IPS-20b (cell line): ENCODE data around the gene CBFA2T2.
"Not testable (repeated sequence)": the region's sequence is repeated elsewhere in the genome, so short reads cannot be mapped to it uniquely, and the experiment has no call there.

Experiments used
- H3K27ac ChIP-seq: one replicate; pipeline ENCODE4 v1.5.1; 2013; ENCODE audit warnings: low read length
- H3K27me3 ChIP-seq: 2 replicates; pipeline ENCODE4 v1.6.1; 2013; ENCODE audit warnings: mild to moderate bottlenecking, low read length, inconsistent platforms; ENCODE audit not compliant: insufficient read depth
- H3K36me3 ChIP-seq: 2 replicates; pipeline ENCODE4 v1.6.1; 2013; ENCODE audit warnings: low read depth, mild to moderate bottlenecking, inconsistent platforms, low read length, moderate library complexity; ENCODE audit not compliant: insufficient read depth
- H3K4me1 ChIP-seq: 2 replicates; pipeline ENCODE4 v1.6.1; 2013; ENCODE audit warnings: mild to moderate bottlenecking, control low read depth, inconsistent platforms, low read length, moderate library complexity; ENCODE audit not compliant: insufficient read depth
- H3K4me3 ChIP-seq: 2 replicates; pipeline ENCODE4 v1.5.1; 2013; ENCODE audit warnings: mild to moderate bottlenecking, low read length, inconsistent platforms
- H3K9ac ChIP-seq: 2 replicates; pipeline ENCODE4 v1.6.1; 2013; ENCODE audit warnings: low read depth, mild to moderate bottlenecking, inconsistent platforms, low read length, moderate library complexity
- H3K9me3 ChIP-seq: 2 replicates; pipeline ENCODE4 v1.6.1; 2013; ENCODE audit warnings: mild to moderate bottlenecking, low read depth, low read length, inconsistent platforms; ENCODE audit not compliant: insufficient read depth

CBFA2T2 gene

DNA sequence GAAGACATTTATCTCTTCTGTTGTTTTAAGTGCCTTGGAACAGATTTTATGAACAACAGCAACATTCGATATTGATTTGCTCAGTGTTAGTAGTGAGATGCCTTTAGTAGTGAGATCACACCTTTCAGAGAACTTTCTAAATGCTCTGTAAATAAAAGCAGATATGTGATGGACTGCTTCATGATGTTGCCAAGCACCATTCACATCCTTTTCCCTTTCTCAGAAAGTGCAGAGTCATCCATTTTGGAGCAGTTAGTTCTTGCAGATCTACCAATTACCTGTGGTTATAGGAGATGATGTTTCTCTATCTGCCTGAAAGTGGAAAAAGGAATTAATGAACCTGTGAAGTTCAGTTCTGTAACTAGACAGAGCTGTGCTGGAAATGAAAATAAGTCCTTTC lies 27.0 kb downstream of the CBFA2T2 start:
- Histone ChIP-seq H3K4me3 (no peak overlapping the region), H3K27me3 (no peaks in the 10 kb centered on the region), H3K9ac (no peak overlapping the region), H3K9me3 (no peaks in the 10 kb centered on the region), H3K27ac (no peak overlapping the region), H3K4me1 (no peaks in the 10 kb centered on the region; the same call in 1 of the 2 replicates), H3K36me3 (no peaks in the 10 kb centered on the region)

GRCh38 chr20:33518071-33518470 lies 28.2 kb downstream of the CBFA2T2 start:
- Histone ChIP-seq H3K27me3 (no peaks in the 10 kb centered on the region), H3K9me3 (no peaks in the 10 kb centered on the region), H3K36me3 (no peaks in the 10 kb centered on the region), H3K4me1 (no peaks in the 10 kb centered on the region; the same call in 1 of the 2 replicates), H3K4me3 (no peak overlapping the region), H3K9ac (no peak overlapping the region), H3K27ac (no peak overlapping the region)

- Histone ChIP-seq H3K4me1 (no peaks in the 10 kb centered on the region; the same call in none of the 2 replicates), H3K9me3 (no peaks in the 10 kb centered on the region), H3K27me3 (no peaks in the 10 kb centered on the region), H3K36me3 (no peaks in the 10 kb centered on the region), H3K9ac (no peak overlapping the region), H3K4me3 (no peak overlapping the region), H3K27ac (no peak overlapping the region)
Observed at GRCh38 chr20:33521461-33521860, 31.6 kb downstream of the CBFA2T2 start.

DNA sequence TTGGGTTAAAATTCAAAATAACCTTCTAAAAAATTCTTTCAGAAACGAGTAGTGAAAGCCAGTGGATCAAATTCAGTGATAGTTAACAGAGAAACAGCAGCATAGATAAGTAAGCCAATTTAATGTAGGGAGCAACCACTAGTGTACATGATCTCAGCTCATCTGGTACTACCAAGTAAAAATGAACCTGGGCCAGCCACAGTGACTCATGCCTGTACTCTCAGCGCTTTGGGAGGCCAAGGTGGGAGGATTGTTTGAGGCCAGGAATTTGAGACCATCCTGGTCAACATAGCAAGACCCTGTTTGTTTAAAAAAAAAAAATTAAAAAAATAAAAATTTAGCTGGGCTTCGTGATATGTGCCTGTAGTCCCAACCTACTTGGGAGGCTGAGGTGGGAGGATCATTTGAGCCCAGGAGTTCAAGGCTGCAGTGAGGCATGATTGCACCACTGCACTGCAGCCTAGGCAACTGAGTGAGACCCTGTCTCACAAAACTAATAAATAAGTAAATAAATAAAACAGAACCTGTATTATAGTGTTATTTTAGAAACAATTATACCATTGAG lies 32.4 kb downstream of the CBFA2T2 start:
- H3K27me3 ChIP-seq = no peaks in the 10 kb centered on the region
- H3K27ac ChIP-seq = no peak overlapping the region
- no peak overlapping the region for H3K9ac ChIP-seq
- H3K36me3 ChIP-seq = no peaks in the 10 kb centered on the region
- peaks cover 5% of the 10 kb centered on the region; the same call in 1 of the 2 replicates for H3K4me1 ChIP-seq
- H3K4me3 ChIP-seq = no peak overlapping the region
- H3K9me3 ChIP-seq = no peaks in the 10 kb centered on the region

GRCh38 chr20:33524261-33524660 lies 34.4 kb downstream of the CBFA2T2 start:
- H3K27me3 ChIP-seq = no peaks in the 10 kb centered on the region
- H3K9me3 ChIP-seq = no peaks in the 10 kb centered on the region
- H3K4me1 ChIP-seq = peaks cover 5% of the 10 kb centered on the region; the same call in 1 of the 2 replicates
- H3K4me3 ChIP-seq = no peak overlapping the region
- no peak overlapping the region for H3K27ac ChIP-seq
- H3K9ac ChIP-seq = no peak overlapping the region
- H3K36me3 ChIP-seq = no peaks in the 10 kb centered on the region

DNA sequence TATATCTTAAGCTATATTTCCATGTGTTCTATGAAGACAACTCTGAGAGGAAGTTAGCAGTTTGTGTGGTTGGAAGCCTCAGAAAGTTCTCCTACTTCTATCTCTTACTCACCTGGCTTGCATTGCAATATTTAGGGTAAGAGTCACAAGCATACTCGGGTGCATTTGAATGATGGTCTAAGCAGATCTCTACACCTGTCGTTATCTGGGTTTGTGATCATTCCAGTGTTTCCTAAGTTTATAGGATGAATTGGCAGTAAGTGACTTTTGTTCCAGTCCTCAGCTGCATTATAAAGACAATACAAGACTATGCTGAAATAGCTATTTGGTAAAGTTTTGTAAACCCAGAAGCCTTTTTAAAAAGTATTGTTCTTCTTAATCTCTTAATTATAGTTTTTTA lies 36.9 kb downstream of the CBFA2T2 start:
- no peak overlapping the region for H3K27ac ChIP-seq
- H3K4me1 ChIP-seq = peaks cover 5% of the 10 kb centered on the region; the same call in 1 of the 2 replicates

GRCh38 chr20:33531047-33531877 lies 41.4 kb downstream of the CBFA2T2 start:
- no peak overlapping the region for H3K9ac ChIP-seq
- H3K27ac ChIP-seq = no peak overlapping the region
- no peaks in the 10 kb centered on the region for H3K27me3 ChIP-seq
- no peak overlapping the region for H3K4me3 ChIP-seq
- H3K36me3 ChIP-seq = no peaks in the 10 kb centered on the region
- H3K4me1 ChIP-seq = peaks cover 5% of the 10 kb centered on the region; the same call in 1 of the 2 replicates
- no peaks in the 10 kb centered on the region for H3K9me3 ChIP-seq

More for the DNA sequence above, 36.9 kb downstream of the CBFA2T2 start:
- Histone ChIP-seq H3K27me3 (no peaks in the 10 kb centered on the region), H3K4me3 (no peak overlapping the region), H3K9me3 (no peaks in the 10 kb centered on the region), H3K36me3 (no peaks in the 10 kb centered on the region), H3K9ac (no peak overlapping the region)

DNA sequence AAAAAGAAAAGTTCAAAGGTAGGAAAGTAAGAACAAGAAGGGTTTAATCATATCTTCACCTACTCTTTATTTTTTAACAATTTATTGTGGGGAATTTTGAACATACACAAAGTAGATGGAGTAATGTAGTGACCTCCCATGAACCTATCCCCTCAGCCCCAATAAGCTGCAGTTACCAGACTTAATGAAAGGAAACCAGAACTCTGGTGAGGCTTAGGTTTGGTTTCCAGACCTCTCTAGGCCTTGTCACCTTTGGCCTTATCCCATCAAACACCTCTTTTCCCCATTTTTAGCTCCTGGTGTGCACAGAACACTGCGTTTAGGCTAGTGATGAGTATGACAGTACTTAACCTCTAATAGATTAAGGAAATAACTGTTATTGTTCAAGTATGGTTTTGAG lies 42.0 kb downstream of the CBFA2T2 start:
- no peak overlapping the region for H3K4me3 ChIP-seq
- no peak overlapping the region for H3K9ac ChIP-seq
- no peak overlapping the region for H3K27ac ChIP-seq

GRCh38 chr20:33532753-33533459 lies 43.0 kb downstream of the CBFA2T2 start:
- Histone ChIP-seq H3K4me1 (no peaks in the 10 kb centered on the region), H3K9ac (no peak overlapping the region), H3K27me3 (no peaks in the 10 kb centered on the region), H3K9me3 (peaks cover 6% of the 10 kb centered on the region; the same call in 1 of the 2 replicates), H3K4me3 (no peak overlapping the region), H3K36me3 (no peaks in the 10 kb centered on the region), H3K27ac (no peak overlapping the region)

More for the DNA sequence above, 42.0 kb downstream of the CBFA2T2 start:
- Histone ChIP-seq H3K27me3 (no peaks in the 10 kb centered on the region), H3K4me1 (peaks cover 1% of the 10 kb centered on the region; the same call in 1 of the 2 replicates), H3K9me3 (no peaks in the 10 kb centered on the region), H3K36me3 (no peaks in the 10 kb centered on the region)

DNA sequence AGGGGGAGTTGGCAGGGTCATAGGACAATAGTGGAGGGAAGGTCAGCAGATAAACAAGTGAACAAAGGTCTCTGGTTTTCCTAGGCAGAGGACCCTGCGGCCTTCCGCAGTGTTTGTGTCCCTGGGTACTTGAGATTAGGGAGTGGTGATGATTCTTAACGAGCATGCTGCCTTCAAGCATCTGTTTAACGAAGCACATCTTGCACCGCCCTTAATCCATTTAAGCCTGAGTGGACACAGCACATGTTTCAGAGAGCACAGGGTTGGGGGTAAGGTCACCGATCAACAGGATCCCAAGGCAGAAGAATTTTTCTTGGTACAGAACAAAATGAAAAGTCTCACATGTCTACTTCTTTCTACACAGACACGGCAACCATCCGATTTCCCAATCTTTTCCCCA lies 45.8 kb downstream of the CBFA2T2 start:
- not testable (repeated sequence) for H3K27me3 ChIP-seq, H3K36me3 ChIP-seq, H3K27ac ChIP-seq, H3K4me1 ChIP-seq, H3K9ac ChIP-seq, H3K9me3 ChIP-seq, H3K4me3 ChIP-seq

DNA sequence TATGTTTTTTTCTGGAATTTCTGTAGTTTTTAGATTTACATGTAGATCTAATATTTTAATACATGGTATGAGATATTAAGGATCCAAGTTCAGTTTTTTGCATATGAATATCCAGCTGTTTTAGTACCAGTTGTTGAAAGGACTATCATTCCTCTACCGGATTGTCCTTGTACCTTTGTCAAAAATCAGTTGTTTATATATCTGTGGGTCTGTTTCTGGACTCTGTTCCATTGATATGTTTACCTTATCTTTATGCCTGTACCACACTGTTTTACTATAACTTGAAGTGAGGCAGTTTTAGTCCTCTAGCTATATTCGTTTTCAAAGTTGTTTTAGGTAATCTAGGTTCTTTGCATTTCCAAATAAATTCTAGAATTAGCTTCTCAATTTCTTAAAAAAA lies 47.7 kb downstream of the CBFA2T2 start:
- Histone ChIP-seq H3K9ac (no peak overlapping the region), H3K27ac (no peak overlapping the region), H3K4me1 (no peaks in the 10 kb centered on the region), H3K36me3 (no peaks in the 10 kb centered on the region), H3K27me3 (no peaks in the 10 kb centered on the region), H3K4me3 (no peak overlapping the region), H3K9me3 (peaks cover 6% of the 10 kb centered on the region; the same call in 1 of the 2 replicates)
